ENCODE results near the gene ARL4A.

ARL4A gene

GRCh38 chr7:12703881-12704280, 16.4 kb downstream of the ARL4A start:
- DNase-seq (ENCODE audit: low spot score) = no peak

GRCh38 chr7:12705878-12706277, 18.4 kb downstream of the ARL4A start:
- no peak for DNase-seq (ENCODE audit: low spot score)

GRCh38 chr7:12706900-12707536, 19.6 kb downstream of the ARL4A start:
- DNase-seq (ENCODE audit: low spot score) = peak; percentile 16

GRCh38 chr7:12708314-12708713, 20.9 kb downstream of the ARL4A start:
- no peak for DNase-seq (ENCODE audit: low spot score)

- no peak for DNase-seq (ENCODE audit: low spot score)
Observed at GRCh38 chr7:12709726-12710502, 22.5 kb downstream of the ARL4A start.

- DNase-seq (ENCODE audit: low spot score) = no peak
Observed at GRCh38 chr7:12711124-12711523, 23.7 kb downstream of the ARL4A start.

- no peak for DNase-seq (ENCODE audit: low spot score)
Observed at GRCh38 chr7:12712236-12712635, 24.8 kb downstream of the ARL4A start.

- no peak for DNase-seq (ENCODE audit: low spot score)
Observed at GRCh38 chr7:12713625-12714378, 26.4 kb downstream of the ARL4A start.

GRCh38 chr7:12714379-12714737, 26.9 kb downstream of the ARL4A start:
- no peak for DNase-seq (ENCODE audit: low spot score)

- peak; percentile 45 for DNase-seq (ENCODE audit: low spot score)
Observed at GRCh38 chr7:12715372-12716133, 28.1 kb downstream of the ARL4A start.

GRCh38 chr7:12716134-12716681, 28.8 kb downstream of the ARL4A start:
- DNase-seq (ENCODE audit: low spot score) = no peak

- DNase-seq (ENCODE audit: low spot score) = no peak
Observed at GRCh38 chr7:12716722-12717121, 29.3 kb downstream of the ARL4A start.

GRCh38 chr7:12719141-12719919, 31.9 kb downstream of the ARL4A start:
- DNase-seq (ENCODE audit: low spot score) = peak; percentile 58

- no peak for DNase-seq (ENCODE audit: low spot score)
Observed at GRCh38 chr7:12719981-12720865, 32.8 kb downstream of the ARL4A start.

- DNase-seq (ENCODE audit: low spot score) = no peak
Observed at GRCh38 chr7:12721286-12721830, 33.9 kb downstream of the ARL4A start.

GRCh38 chr7:12722136-12722535, 34.7 kb downstream of the ARL4A start:
- no peak for DNase-seq (ENCODE audit: low spot score)

- no peak for DNase-seq (ENCODE audit: low spot score)
Observed at GRCh38 chr7:12722636-12723605, 35.5 kb downstream of the ARL4A start.

GRCh38 chr7:12725575-12726316, 38.3 kb downstream of the ARL4A start:
- no peak for DNase-seq (ENCODE audit: low spot score)

Measured in hepatic stellate cell (primary cell).